ENCODE measurements around the gene MLXIPL.
"Not testable (repeated sequence)": the region's sequence is repeated elsewhere in the genome, so short reads cannot be mapped to it uniquely, and the experiment has no call there.

MLXIPL gene

DNA sequence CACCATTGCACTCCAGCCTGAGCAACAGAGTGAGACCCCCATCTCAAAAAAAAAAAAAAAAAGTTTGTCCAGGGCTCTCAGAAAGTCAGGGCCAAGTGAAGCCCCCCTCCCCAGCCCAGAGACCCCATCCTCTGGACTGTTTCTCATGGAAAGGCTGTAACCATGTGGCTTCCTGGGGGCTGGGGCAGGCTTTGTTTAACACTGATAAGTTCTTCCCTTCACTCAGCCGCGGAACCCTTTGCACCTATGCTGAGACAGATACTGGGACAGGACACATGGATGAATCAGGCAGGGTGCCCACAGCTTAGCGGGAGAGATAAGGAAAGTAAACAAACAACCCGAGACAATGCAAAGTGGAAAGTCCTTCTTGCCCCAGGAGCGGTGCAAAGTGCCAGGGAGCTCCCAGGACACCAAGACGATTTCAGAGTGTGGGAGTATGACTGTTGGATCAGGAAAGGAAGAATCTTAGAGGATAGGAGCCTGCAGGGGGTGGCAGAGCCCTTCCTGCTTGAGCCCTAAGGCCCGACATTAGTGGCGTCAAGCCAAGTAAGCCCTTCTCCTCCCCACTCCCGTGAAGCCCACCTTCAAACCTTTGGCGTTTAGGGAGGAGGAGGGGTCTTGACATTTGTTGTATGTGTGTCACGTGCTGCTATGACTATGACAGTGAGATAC is 11.6 kb downstream of the MLXIPL start:
- no peak overlapping the region for H2BK15ac ChIP-seq (ENCODE audit: low read depth, poor library complexity, severe bottlenecking)
- no peak overlapping the region for H3K4ac ChIP-seq (ENCODE audit: low read depth in 1 of 2, low read length in 2 of 2)
- no peak overlapping the region for H3K9ac ChIP-seq (ENCODE audit: low read length)
- H3K23ac ChIP-seq (ENCODE audit: low read length in 2 of 2) = no peak overlapping the region
- no peak overlapping the region for H3K18ac ChIP-seq (ENCODE audit: low read depth in 1 of 2, low read length in 2 of 2)
- DNase-seq = peak; percentile 36
- H4K91ac ChIP-seq (ENCODE audit: low read length) = no peak overlapping the region
- H3K79me1 ChIP-seq (replicated peaks; ENCODE audit: low read length, poor library complexity, severe bottlenecking) = no peaks in the 10 kb centered on the region
- no peak overlapping the region for H3K27ac ChIP-seq (ENCODE audit: low read length, poor library complexity, severe bottlenecking)
- peaks cover 6% of the 10 kb centered on the region for H3K4me1 ChIP-seq (ENCODE audit: control insufficient read depth, insufficient read depth, low read depth, low read length)
- H2BK120ac ChIP-seq (ENCODE audit: low read depth, low read length) = no peak overlapping the region
- no peak overlapping the region for H4K8ac ChIP-seq (ENCODE audit: low read length)
- no peak overlapping the region for H3K4me3 ChIP-seq (ENCODE audit: insufficient read depth in 1 of 2, low read depth in 1 of 2, low read length in 2 of 2)
- H3K27me3 ChIP-seq (ENCODE audit: control insufficient read depth in 1 of 2, insufficient read depth in 1 of 2, low read length in 2 of 2) = peaks cover 6 to 18% of the 10 kb centered on the region in 2 experiments
- WGBS = 5% methylated on average over 10 of the region's 11 CpGs
- H3K9me3 ChIP-seq (ENCODE audit: control insufficient read depth, low read length) = no peaks in the 10 kb centered on the region
- no peak overlapping the region for H3K4me2 ChIP-seq (ENCODE audit: low read length, poor library complexity, severe bottlenecking)
- no peak overlapping the region for H3K14ac ChIP-seq (ENCODE audit: low read length in 2 of 2)
- H2AFZ ChIP-seq (ENCODE audit: low read depth, low read length) = no peak overlapping the region
- H2AK5ac ChIP-seq (ENCODE audit: low read length, severe bottlenecking) = no peak overlapping the region
- no peak overlapping the region for H2BK12ac ChIP-seq (ENCODE audit: low read length in 2 of 2)
- H3K36me3 ChIP-seq (ENCODE audit: control insufficient read depth in 1 of 2, insufficient read depth in 2 of 2, low read depth in 1 of 2, low read length in 2 of 2) = no peaks in the 10 kb centered on the region
- no peak overlapping the region for H2BK5ac ChIP-seq (ENCODE audit: low read depth, low read length, poor library complexity, severe bottlenecking)

DNA sequence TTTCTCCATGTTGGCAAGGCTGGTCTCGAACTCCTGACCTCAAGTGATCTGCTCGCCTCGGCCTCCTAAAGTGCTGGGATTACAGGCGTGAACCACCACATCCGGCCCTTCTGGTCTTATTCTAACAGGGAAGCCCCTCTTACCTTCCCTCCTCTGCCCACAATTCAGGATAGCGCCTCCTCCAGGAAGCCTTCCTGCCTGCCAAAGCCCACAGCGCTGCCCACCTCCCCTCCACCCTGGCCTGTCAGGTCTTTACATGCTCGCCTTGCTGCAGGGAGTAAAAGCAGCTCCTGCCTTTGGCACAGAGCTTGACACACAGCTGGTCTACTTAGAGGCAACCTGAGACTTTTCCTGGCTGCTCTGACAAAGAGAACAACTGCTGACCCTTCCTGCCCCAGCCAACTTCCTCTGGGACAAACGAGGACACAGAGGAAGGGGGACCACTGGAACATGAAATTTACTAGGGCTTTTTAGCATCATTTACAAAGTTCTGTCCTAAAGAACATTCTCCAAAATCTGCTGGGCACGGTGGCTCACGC is 13.2 kb downstream of the MLXIPL start:
- Histone ChIP-seq H3K23ac (ENCODE audit: low read length in 2 of 2) (no peak overlapping the region), H3K9me3 (ENCODE audit: control insufficient read depth, low read length) (no peaks in the 10 kb centered on the region), H3K27me3 (ENCODE audit: control insufficient read depth in 1 of 2, insufficient read depth in 1 of 2, low read length in 2 of 2) (peaks cover 6 to 19% of the 10 kb centered on the region in 2 experiments), H3K4me3 (ENCODE audit: insufficient read depth in 1 of 2, low read depth in 1 of 2, low read length in 2 of 2) (no peak overlapping the region), H4K91ac (ENCODE audit: low read length) (no peak overlapping the region), H3K9ac (ENCODE audit: low read length) (no peak overlapping the region), H3K36me3 (ENCODE audit: control insufficient read depth in 1 of 2, insufficient read depth in 2 of 2, low read depth in 1 of 2, low read length in 2 of 2) (no peaks in the 10 kb centered on the region), H3K14ac (ENCODE audit: low read length in 2 of 2) (no peak overlapping the region), H3K79me1 (replicated peaks; ENCODE audit: low read length, poor library complexity, severe bottlenecking) (no peaks in the 10 kb centered on the region), H3K4me1 (ENCODE audit: control insufficient read depth, insufficient read depth, low read depth, low read length) (peaks cover 13% of the 10 kb centered on the region), H2BK5ac (ENCODE audit: low read depth, low read length, poor library complexity, severe bottlenecking) (no peak overlapping the region), H2AK5ac (ENCODE audit: low read length, severe bottlenecking) (no peak overlapping the region), H2BK120ac (ENCODE audit: low read depth, low read length) (no peak overlapping the region), H2AFZ (ENCODE audit: low read depth, low read length) (no peak overlapping the region), H3K4ac (ENCODE audit: low read depth in 1 of 2, low read length in 2 of 2) (no peak overlapping the region), H4K8ac (ENCODE audit: low read length) (no peak overlapping the region), H3K18ac (ENCODE audit: low read depth in 1 of 2, low read length in 2 of 2) (no peak overlapping the region), H3K27ac (ENCODE audit: low read length, poor library complexity, severe bottlenecking) (no peak overlapping the region), H2BK12ac (ENCODE audit: low read length in 2 of 2) (no peak overlapping the region), H2BK15ac (ENCODE audit: low read depth, poor library complexity, severe bottlenecking) (no peak overlapping the region), H3K4me2 (ENCODE audit: low read length, poor library complexity, severe bottlenecking) (no peak overlapping the region)
- no peak for DNase-seq
- 70% methylated on average over 11 of the region's 11 CpGs for WGBS

DNA sequence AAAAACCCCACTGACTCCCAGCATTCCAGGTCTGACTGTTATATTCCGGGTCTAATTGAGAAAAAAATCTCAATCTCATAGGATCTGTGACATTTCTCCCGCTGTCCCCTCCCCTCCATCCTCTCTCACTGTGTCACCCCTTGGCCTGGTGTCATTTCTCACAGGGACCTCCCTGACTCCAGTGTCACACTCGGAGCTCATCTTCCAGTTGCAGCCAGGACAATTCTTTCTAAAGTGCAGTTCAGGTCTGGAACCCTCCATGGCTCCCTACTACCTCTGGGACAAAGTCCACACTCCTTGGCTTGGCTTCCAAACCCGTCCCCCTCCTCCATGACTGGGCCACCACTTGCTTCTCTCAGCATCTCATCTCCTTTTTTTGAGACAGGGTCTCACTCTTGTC is 14.2 kb downstream of the MLXIPL start:
- Histone ChIP-seq H4K91ac (ENCODE audit: low read length) (no peak overlapping the region), H3K18ac (ENCODE audit: low read depth in 1 of 2, low read length in 2 of 2) (no peak overlapping the region), H2BK5ac (ENCODE audit: low read depth, low read length, poor library complexity, severe bottlenecking) (no peak overlapping the region), H3K4me3 (ENCODE audit: insufficient read depth in 1 of 2, low read depth in 1 of 2, low read length in 2 of 2) (no peak overlapping the region), H3K9ac (ENCODE audit: low read length) (no peak overlapping the region), H2AFZ (ENCODE audit: low read depth, low read length) (no peak overlapping the region), H3K14ac (ENCODE audit: low read length in 2 of 2) (no peak overlapping the region), H3K36me3 (ENCODE audit: control insufficient read depth in 1 of 2, insufficient read depth in 2 of 2, low read depth in 1 of 2, low read length in 2 of 2) (no peaks in the 10 kb centered on the region), H3K9me3 (ENCODE audit: control insufficient read depth, low read length) (no peaks in the 10 kb centered on the region), H2AK5ac (ENCODE audit: low read length, severe bottlenecking) (no peak overlapping the region), H2BK15ac (ENCODE audit: low read depth, poor library complexity, severe bottlenecking) (no peak overlapping the region), H3K27me3 (ENCODE audit: control insufficient read depth in 1 of 2, insufficient read depth in 1 of 2, low read length in 2 of 2) (peaks cover 6 to 19% of the 10 kb centered on the region in 2 experiments), H3K4me2 (ENCODE audit: low read length, poor library complexity, severe bottlenecking) (no peak overlapping the region), H4K8ac (ENCODE audit: low read length) (no peak overlapping the region), H2BK120ac (ENCODE audit: low read depth, low read length) (no peak overlapping the region), H3K23ac (ENCODE audit: low read length in 2 of 2) (no peak overlapping the region), H3K4me1 (ENCODE audit: control insufficient read depth, insufficient read depth, low read depth, low read length) (peaks cover 12% of the 10 kb centered on the region), H3K27ac (ENCODE audit: low read length, poor library complexity, severe bottlenecking) (no peak overlapping the region), H3K4ac (ENCODE audit: low read depth in 1 of 2, low read length in 2 of 2) (no peak overlapping the region), H3K79me1 (replicated peaks; ENCODE audit: low read length, poor library complexity, severe bottlenecking) (no peaks in the 10 kb centered on the region), H2BK12ac (ENCODE audit: low read length in 2 of 2) (no peak overlapping the region)
- no peak for DNase-seq
- 78% methylated on average over 4 of the region's 4 CpGs for WGBS

DNA sequence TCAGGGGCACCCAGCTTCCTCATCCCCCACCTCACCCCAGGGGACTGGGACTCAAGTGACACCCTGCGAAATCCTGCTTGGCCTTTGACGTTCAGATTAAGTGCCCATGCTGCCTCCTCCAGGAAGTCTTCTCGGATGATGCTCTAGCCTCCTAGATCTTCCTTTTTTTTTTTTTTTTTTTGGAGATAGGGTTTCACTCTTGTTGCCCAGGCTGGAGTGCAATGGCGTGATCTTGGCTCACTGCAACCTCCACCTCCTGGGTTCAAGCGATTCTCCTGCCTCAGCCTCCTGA is 16.7 kb downstream of the MLXIPL start:
- H3K79me1 ChIP-seq (replicated peaks; ENCODE audit: low read length, poor library complexity, severe bottlenecking); H2BK120ac ChIP-seq (ENCODE audit: low read depth, low read length); H2AFZ ChIP-seq (ENCODE audit: low read depth, low read length); H3K14ac ChIP-seq (ENCODE audit: low read length in 2 of 2); H4K91ac ChIP-seq (ENCODE audit: low read length); H2BK5ac ChIP-seq (ENCODE audit: low read depth, low read length, poor library complexity, severe bottlenecking); H3K23ac ChIP-seq (ENCODE audit: low read length in 2 of 2); H3K4me3 ChIP-seq (ENCODE audit: insufficient read depth in 1 of 2, low read depth in 1 of 2, low read length in 2 of 2); H3K27ac ChIP-seq (ENCODE audit: low read length, poor library complexity, severe bottlenecking); H3K4me2 ChIP-seq (ENCODE audit: low read length, poor library complexity, severe bottlenecking); H3K9me3 ChIP-seq (ENCODE audit: control insufficient read depth, low read length); H3K36me3 ChIP-seq (ENCODE audit: control insufficient read depth in 1 of 2, insufficient read depth in 2 of 2, low read depth in 1 of 2, low read length in 2 of 2); DNase-seq; H3K18ac ChIP-seq (ENCODE audit: low read depth in 1 of 2, low read length in 2 of 2); H2BK12ac ChIP-seq (ENCODE audit: low read length in 2 of 2); H3K4ac ChIP-seq (ENCODE audit: low read depth in 1 of 2, low read length in 2 of 2); H2BK15ac ChIP-seq (ENCODE audit: low read depth, poor library complexity, severe bottlenecking); H2AK5ac ChIP-seq (ENCODE audit: low read length, severe bottlenecking); H4K8ac ChIP-seq (ENCODE audit: low read length); H3K9ac ChIP-seq (ENCODE audit: low read length): not testable (repeated sequence)
- Histone ChIP-seq H3K27me3 (ENCODE audit: control insufficient read depth in 1 of 2, insufficient read depth in 1 of 2, low read length in 2 of 2) (peaks cover 0 to 14% of the 10 kb centered on the region in 2 experiments), H3K4me1 (ENCODE audit: control insufficient read depth, insufficient read depth, low read depth, low read length) (peaks cover 17% of the 10 kb centered on the region)
- WGBS = 100% methylated on average over 1 of the region's 5 CpGs
